Hepatocyte (in vitro differentiated cells): ENCODE results near the gene TTC8.

Experiments used
- CTCF ChIP-seq: fragments of 200-600 bp; sonication (generic); IDR thresholded peaks from 2 replicates; pipeline ENCODE4 v1.5.1; 2016; ENCODE audit warnings: antibody characterized with exemption, mild to moderate bottlenecking; ENCODE audit not compliant: poor library complexity
- EZH2 ChIP-seq: fragments of 200-600 bp; sonication (generic); IDR thresholded peaks from 2 replicates; pipeline ENCODE4 v1.6.1; 2016; ENCODE audit warnings: antibody characterized with exemption, mild to moderate bottlenecking, borderline replicate concordance
- EZH2phosphoT487 ChIP-seq: fragments of 200-600 bp; sonication (generic); IDR thresholded peaks from one replicate; pipeline ENCODE4 v1.6.1; 2018; ENCODE audit warnings: antibody characterized with exemption, mild to moderate bottlenecking, low read depth, moderate library complexity; ENCODE audit not compliant: unreplicated experiment, severe bottlenecking

DNA sequence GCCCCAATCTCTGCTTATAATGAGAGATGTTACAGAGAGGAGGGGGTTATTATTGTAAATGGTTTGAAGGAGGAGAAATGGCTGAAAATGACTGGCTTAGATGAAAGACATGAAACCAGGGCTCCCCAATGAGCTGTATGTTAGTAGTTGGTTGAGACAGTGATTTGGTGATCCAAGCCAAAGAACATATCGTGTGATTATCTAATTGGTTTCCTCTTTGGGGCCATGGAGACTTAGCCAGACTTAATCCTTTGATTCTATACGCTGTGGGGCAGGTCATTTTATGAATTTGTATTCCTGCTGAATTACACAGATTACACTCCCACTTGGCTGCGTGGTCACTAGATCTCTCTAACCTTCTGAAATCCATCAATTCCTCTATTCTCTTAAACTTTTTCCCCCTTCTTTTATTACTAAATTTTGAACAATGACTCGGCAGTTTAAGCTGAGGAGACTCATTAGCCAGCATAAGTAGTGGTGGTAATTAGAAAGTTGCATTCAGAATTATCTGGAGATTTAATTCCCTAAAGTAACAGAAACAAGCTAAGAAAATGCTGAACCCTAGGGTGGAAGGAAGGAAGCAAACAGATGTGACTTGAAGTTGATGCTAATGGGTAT is 5.3 kb downstream of the TTC8 start:
- no peak for TF ChIP-seq CTCF
- TF ChIP-seq EZH2: no peak
- no peak for TF ChIP-seq EZH2phosphoT487
